NB4 (cell line): ENCODE measurements around the gene THSD7A.

Experiments used
- DNase-seq: peaks from one replicate; pipeline ENCODE4 v3.0.0; 2010; ENCODE audit warnings: low read depth
- H3K4me3 ChIP-seq: one replicate; pipeline ENCODE4 v1.5.1; 2011; ENCODE audit warnings: mild to moderate bottlenecking, low read depth, low read length, moderate library complexity
- CTCF ChIP-seq: IDR thresholded peaks from one replicate; pipeline ENCODE4 v1.5.1; 2012; ENCODE audit warnings: low read depth, low read length
- MAX ChIP-seq: IDR thresholded peaks from 2 replicates; pipeline ENCODE4 v1.6.1; 2011; ENCODE audit warnings: low read depth, low read length
- MYC ChIP-seq: IDR thresholded peaks from 2 replicates; pipeline ENCODE4 v1.6.1; 2011; ENCODE audit warnings: low read depth, low read length
- POLR2A ChIP-seq: IDR thresholded peaks from 2 replicates; pipeline ENCODE4 v1.6.1; 2011; ENCODE audit warnings: mild to moderate bottlenecking; ENCODE audit not compliant: insufficient read length; ENCODE audit errors: extremely low read depth

The THSD7A gene

DNA sequence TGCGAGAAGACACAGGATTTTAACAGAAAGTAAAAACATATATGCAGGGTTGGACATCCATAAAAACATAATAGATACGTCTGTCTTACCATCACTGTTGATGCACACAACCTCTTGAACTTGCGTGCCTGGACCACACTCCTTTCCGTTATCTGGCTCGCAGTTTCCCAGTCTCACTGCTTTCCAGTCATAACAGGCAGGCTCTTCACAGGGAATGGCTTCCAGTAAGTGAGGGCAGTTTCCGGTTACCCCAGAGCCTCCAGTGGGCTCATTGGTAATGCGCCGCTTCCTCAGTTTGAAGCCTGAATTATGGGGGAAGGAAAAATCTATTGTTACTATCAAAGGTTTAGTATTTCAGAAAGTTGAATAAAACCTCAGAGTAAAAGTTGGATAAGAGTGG, 290.7 kb downstream of the THSD7A start:
- TF ChIP-seq CTCF (no peak), MYC (no peak), MAX (no peak), POLR2A (no peak)

DNA sequence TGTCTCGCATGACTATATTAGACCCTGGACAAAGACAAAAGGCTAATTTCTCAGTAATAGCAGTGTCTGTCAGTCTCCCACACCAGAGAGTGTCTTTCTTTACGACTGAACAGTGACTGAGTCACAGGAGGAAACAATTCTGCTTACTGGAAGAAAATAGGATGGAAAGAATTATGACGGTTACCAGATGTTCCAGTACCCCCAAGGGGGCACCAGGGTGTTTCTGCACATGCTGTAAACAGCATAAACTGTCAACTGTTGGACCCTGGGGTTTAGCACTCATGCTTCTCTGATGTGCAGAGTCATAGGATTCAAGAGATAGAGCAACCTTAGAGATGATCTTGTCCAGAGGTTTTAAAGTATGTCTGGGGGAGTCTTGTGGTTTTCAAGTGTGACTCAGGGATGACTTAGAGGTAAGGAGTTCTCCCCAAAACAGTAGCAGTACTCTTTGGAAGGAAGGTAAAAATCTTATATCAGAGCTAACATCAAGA, 291.7 kb downstream of the THSD7A start:
- DNase-seq: peak; percentile 93
- no peak overlapping the region for H3K4me3 ChIP-seq
- peak; percentile 90 for TF ChIP-seq MYC
- no peak for TF ChIP-seq POLR2A
- TF ChIP-seq MAX: peak; percentile 85
- no peak for TF ChIP-seq CTCF

More for the DNA sequence above, 290.7 kb downstream of the THSD7A start:
- H3K4me3 ChIP-seq: no peak overlapping the region
- DNase-seq: no peak

- peak overlapping the region; percentile 16 for H3K4me3 ChIP-seq
- peak; percentile 67 for DNase-seq
- TF ChIP-seq CTCF (no peak), MAX (peak; percentile 56), POLR2A (no peak), MYC (peak; percentile 14; the same call in 1 of the 2 replicates)
Observed at GRCh38 chr7:11539853-11540252, 292.1 kb downstream of the THSD7A start.

GRCh38 chr7:11538751-11539299, 293.2 kb downstream of the THSD7A start:
- TF ChIP-seq MYC (no peak), MAX (no peak), POLR2A (no peak), CTCF (no peak)
- no peak overlapping the region for H3K4me3 ChIP-seq
- DNase-seq: no peak

- no peak for DNase-seq
Observed at GRCh38 chr7:11533229-11533820, 298.7 kb downstream of the THSD7A start.

More at GRCh38 chr7:11533229-11533820, 298.7 kb downstream of the THSD7A start:
- H3K4me3 ChIP-seq: no peak overlapping the region
- no peak for TF ChIP-seq POLR2A
- TF ChIP-seq CTCF: no peak
- no peak for TF ChIP-seq MYC
- no peak for TF ChIP-seq MAX
